Fibroblast of lung (primary cell): ENCODE data around the gene CYP2A7. TPM values are rescaled to one million over a fixed set of nuclear protein-coding genes. Genes with fewer than 3 reads are reported as not detected.
"Not testable (repeated sequence)": the region's sequence is repeated elsewhere in the genome, so short reads cannot be mapped to it uniquely, and the experiment has no call there.

Experiments
- DNase-seq, 2 donors: peaks; one replicate each; pipeline versions ENCODE4 v3.0.0 to v3.0.0-alpha.2; 2010; ENCODE audit warnings: low read depth in 2 of 2
- H2AFZ ChIP-seq: 2 replicates; pipeline ENCODE4 v1.5.1; 2012; ENCODE audit warnings: low read length, control low read depth, inconsistent platforms
- H3K27ac ChIP-seq: 2 replicates; pipeline ENCODE4 v1.5.1; 2011; ENCODE audit warnings: low read length, control low read depth; ENCODE audit not compliant: insufficient read depth
- H3K27me3 ChIP-seq: 2 replicates; pipeline ENCODE4 v1.5.1; 2011; ENCODE audit warnings: mild to moderate bottlenecking, low read length; ENCODE audit not compliant: control insufficient read depth, insufficient read depth
- H3K36me3 ChIP-seq: 2 replicates; pipeline ENCODE4 v1.5.1; 2011; ENCODE audit warnings: low read length; ENCODE audit not compliant: control insufficient read depth, insufficient read depth
- H3K4me1 ChIP-seq: 2 replicates; pipeline ENCODE4 v1.5.1; 2011; ENCODE audit warnings: low read length; ENCODE audit not compliant: control insufficient read depth, insufficient read depth; ENCODE audit errors: extremely low read depth
- H3K4me2 ChIP-seq: 2 replicates; pipeline ENCODE4 v1.5.1; 2011; ENCODE audit warnings: low read length, control low read depth; ENCODE audit not compliant: insufficient read depth; ENCODE audit errors: extremely low read depth
- H3K4me3 ChIP-seq, 4 experiments: fragments of 200-600 bp in 1 of 4; sonication (generic) in 1 of 4; replicated peaks in 1 of 4; 2 replicates each; pipeline ENCODE4 v1.5.1; 2011 to 2016; ENCODE audit warnings: low read length in 4 of 4, low read depth in 3 of 4, mild to moderate bottlenecking in 3 of 4, control low read depth in 2 of 4, inconsistent platforms in 1 of 4, mixed read lengths in 1 of 4; ENCODE audit not compliant: insufficient read depth in 1 of 4; ENCODE audit errors: control extremely low read depth in 1 of 4
- H3K79me2 ChIP-seq: 2 replicates; pipeline ENCODE4 v1.5.1; 2012; ENCODE audit warnings: mild to moderate bottlenecking, low read length, inconsistent platforms; ENCODE audit not compliant: control insufficient read depth, insufficient read depth
- H3K9ac ChIP-seq: 2 replicates; pipeline ENCODE4 v1.5.1; 2011; ENCODE audit warnings: mild to moderate bottlenecking, low read length, control low read depth; ENCODE audit not compliant: insufficient read depth
- H3K9me3 ChIP-seq: 2 replicates; pipeline ENCODE4 v1.5.1; 2012; ENCODE audit warnings: low read depth, low read length; ENCODE audit not compliant: control insufficient read depth, insufficient read depth
- H4K20me1 ChIP-seq: 2 replicates; pipeline ENCODE4 v1.5.1; 2011; ENCODE audit warnings: low read length; ENCODE audit not compliant: control insufficient read depth, insufficient read depth; ENCODE audit errors: extremely low read depth
- EZH2 ChIP-seq: IDR thresholded peaks from 2 replicates; pipeline ENCODE4 v1.5.1; 2012; ENCODE audit warnings: low read length, control low read depth, mild to moderate bottlenecking; ENCODE audit errors: missing control alignments
- polyA plus RNA-seq, 2 donors: library from polyadenylated mRNA; depleted of rRNA in 1 of 2; stranded (reverse) in 1 of 2; unstranded in 1 of 2; fragments of >200 nt; gene quantifications; 2 replicates each; pipeline ENCODE4 v1.2.1, GENCODE V29; 2011 to 2012; ENCODE audit warnings: missing spikeins in 1 of 2
- total RNA-seq: library from RNA; depleted of rRNA; stranded (reverse); fragments of >200 nt; gene quantifications from 2 replicates; pipeline ENCODE4 v1.2.1, GENCODE V29; 2014
- TF ChIP-seq, protein P1 (sequence below), 2 donors: IDR thresholded peaks in 1 of 2; conservative IDR thresholded peaks in 1 of 2; 1 replicate in 1 of 2; 2 replicates in 1 of 2; pipeline ENCODE4 v1.5.1; 2011 to 2012; ENCODE audit warnings: low read length in 2 of 2, control low read depth in 1 of 2, inconsistent platforms in 1 of 2, low read depth in 1 of 2, mild to moderate bottlenecking in 1 of 2

The CYP2A7 gene
- total and polyA plus RNA-seq, 2 donors (not counting 1 experiment from before 2014, with no cell fraction given) = not detected

DNA sequence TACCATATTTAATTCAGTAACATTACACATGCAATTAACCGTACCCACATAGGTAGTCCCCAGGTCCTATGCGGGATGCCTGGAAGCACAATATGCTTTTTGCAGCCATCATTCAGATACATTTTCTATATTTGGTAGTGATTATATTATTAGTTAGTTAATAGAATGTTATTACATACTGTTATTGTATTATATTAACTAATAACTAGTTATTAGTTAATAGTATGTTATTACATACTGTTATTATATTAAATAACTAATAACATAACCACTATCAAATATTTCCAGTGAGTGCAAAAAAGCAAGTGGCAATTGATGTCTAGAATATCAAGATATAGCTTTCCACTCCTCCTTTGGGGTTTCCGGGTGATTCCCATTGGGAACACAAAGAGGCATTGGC lies 45.5 kb upstream of the CYP2A7 start:
- H3K4me1 ChIP-seq = no peaks in the 10 kb centered on the region

DNA sequence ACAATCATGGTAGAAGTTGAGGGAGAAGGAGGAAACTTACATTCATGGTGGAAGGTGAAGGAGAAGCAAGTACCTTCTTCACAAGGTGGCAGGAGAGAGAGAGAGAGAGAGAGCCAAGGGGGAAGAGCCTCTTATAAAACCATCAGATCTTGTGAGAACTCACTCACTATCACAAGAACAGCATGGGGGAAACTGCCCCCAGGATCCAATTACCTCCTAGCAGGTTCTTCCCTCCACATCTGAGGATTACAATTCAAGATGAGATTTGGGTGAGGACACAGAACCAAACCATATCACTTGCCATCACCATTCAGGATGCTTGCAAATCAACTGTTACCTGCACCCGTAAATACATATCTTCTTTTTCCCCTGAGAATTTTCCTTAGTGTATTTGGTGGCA lies 44.2 kb upstream of the CYP2A7 start:
- not testable (repeated sequence) for H3K4me1 ChIP-seq, H3K9me3 ChIP-seq, H3K9ac ChIP-seq, H3K79me2 ChIP-seq, H3K4me3 ChIP-seq, H4K20me1 ChIP-seq, H3K27ac ChIP-seq, H3K27me3 ChIP-seq, H3K4me2 ChIP-seq, DNase-seq, H3K36me3 ChIP-seq, H2AFZ ChIP-seq

More for the DNA sequence above, 45.5 kb upstream of the CYP2A7 start:
- DNase-seq = no peak
- Histone ChIP-seq H3K4me2 (no peak overlapping the region), H3K9ac (no peak overlapping the region), H3K4me3 (no peak overlapping the region), H3K9me3 (no peaks in the 10 kb centered on the region), H2AFZ (no peak overlapping the region), H3K27me3 (no peaks in the 10 kb centered on the region), H3K27ac (no peak overlapping the region), H3K79me2 (no peaks in the 10 kb centered on the region), H3K36me3 (no peaks in the 10 kb centered on the region), H4K20me1 (no peaks in the 10 kb centered on the region)
- TF ChIP-seq, protein P1, sequence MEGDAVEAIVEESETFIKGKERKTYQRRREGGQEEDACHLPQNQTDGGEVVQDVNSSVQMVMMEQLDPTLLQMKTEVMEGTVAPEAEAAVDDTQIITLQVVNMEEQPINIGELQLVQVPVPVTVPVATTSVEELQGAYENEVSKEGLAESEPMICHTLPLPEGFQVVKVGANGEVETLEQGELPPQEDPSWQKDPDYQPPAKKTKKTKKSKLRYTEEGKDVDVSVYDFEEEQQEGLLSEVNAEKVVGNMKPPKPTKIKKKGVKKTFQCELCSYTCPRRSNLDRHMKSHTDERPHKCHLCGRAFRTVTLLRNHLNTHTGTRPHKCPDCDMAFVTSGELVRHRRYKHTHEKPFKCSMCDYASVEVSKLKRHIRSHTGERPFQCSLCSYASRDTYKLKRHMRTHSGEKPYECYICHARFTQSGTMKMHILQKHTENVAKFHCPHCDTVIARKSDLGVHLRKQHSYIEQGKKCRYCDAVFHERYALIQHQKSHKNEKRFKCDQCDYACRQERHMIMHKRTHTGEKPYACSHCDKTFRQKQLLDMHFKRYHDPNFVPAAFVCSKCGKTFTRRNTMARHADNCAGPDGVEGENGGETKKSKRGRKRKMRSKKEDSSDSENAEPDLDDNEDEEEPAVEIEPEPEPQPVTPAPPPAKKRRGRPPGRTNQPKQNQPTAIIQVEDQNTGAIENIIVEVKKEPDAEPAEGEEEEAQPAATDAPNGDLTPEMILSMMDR (conservative IDR thresholded peaks at IDR 0.05 in 1 of 2, IDR thresholded peaks at IDR 0.05 in 1 of 2; ENCODE audit: low read depth in 1 of 2, low read length in 2 of 2) = no peak
- TF ChIP-seq EZH2 = no peak

DNA sequence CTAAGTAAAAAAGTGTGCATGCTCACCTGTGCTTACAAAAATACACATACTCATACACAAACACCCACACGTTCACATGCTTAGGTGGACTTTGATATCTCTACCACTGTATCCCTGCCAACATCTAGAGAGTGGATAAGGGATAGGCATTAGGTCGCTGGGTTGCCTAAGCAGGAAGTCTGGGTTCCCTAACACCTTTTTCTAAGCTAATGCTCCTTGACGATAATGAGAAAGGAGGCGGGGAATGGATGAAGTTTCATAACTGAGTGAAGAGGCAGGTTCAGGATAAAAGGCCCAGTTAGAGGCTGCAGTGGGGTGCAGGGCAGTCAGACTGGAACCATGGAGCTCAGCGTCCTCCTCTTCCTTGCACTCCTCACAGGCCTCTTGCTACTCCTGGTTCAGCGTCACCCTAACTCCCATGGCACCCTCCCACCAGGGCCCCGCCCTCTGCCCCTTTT lies 41.9 kb upstream of the CYP2A7 start:
- Histone ChIP-seq H3K27ac (no peak overlapping the region), H3K4me3 (no peak overlapping the region), H3K4me2 (no peak overlapping the region), H3K36me3 (no peaks in the 10 kb centered on the region), H3K9me3 (no peaks in the 10 kb centered on the region), H3K9ac (no peak overlapping the region), H2AFZ (no peak overlapping the region), H3K27me3 (no peaks in the 10 kb centered on the region), H3K4me1 (no peaks in the 10 kb centered on the region), H4K20me1 (no peaks in the 10 kb centered on the region), H3K79me2 (no peaks in the 10 kb centered on the region)
- DNase-seq = no peak
- no peak for TF ChIP-seq EZH2
- TF ChIP-seq, protein P1 (conservative IDR thresholded peaks at IDR 0.05 in 1 of 2, IDR thresholded peaks at IDR 0.05 in 1 of 2; ENCODE audit: low read depth in 1 of 2, low read length in 2 of 2) = no peak

DNA sequence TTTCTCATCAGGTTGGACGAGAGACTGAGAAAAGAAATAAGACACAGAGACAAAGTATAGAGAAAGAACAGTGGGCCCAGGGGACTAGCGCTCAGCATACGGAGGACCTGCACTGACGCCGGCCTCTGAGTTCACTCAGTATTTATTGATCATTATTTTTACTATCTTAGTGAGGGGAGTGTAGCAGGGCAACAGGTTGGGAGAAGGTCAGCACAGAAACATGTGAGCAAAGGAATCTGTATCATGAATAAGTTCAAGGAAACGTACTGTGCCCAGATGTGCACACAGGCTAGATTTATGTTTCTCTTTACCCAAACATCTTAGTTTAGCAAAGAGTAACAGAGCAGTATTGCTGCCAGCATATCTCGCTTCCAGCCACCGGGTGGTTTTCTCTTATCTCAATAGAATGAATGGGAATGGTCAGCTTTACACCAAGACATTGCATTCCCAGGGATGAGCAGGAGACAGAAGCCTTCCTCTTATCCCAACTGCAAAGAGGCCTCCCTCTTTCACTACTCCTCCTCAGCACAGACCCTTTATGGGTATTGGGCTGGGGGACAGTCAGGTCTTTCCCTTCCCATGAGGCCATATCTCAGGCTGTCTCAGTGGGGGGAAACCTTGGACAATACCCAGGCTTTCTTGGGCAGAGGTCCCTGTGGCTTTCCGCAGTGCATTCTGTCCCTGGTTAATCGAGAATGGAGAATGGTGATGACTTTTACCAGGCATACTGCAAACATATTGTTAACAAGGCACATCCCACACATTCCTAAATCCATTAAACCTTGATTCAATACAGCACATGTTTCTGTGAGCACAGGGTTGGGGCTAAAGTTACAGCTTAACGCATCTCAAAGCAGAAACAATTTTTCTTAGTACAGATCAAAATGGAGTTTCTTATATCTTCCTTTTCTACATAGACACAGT lies 40.5 kb upstream of the CYP2A7 start:
- not testable (repeated sequence) for H4K20me1 ChIP-seq, DNase-seq

More for the DNA sequence above, 40.5 kb upstream of the CYP2A7 start:
- H3K36me3 ChIP-seq, H3K79me2 ChIP-seq, H3K4me2 ChIP-seq, H3K9me3 ChIP-seq, H3K9ac ChIP-seq, H3K4me3 ChIP-seq, H3K4me1 ChIP-seq, H2AFZ ChIP-seq, H3K27me3 ChIP-seq, H3K27ac ChIP-seq: not testable (repeated sequence)
